HG03520 (cell line): ENCODE data around the gene FOXP4.
"Not testable (repeated sequence)": the region's sequence is repeated elsewhere in the genome, so short reads cannot be mapped to it uniquely, and the experiment has no call there.

Source experiments
- ATAC-seq: cut with Tn5 transposase; IDR thresholded peaks from one replicate; pipeline ENCODE4 v1.9.1; 2021; ENCODE audit warnings: mild to moderate bottlenecking, moderate library complexity; ENCODE audit not compliant: unreplicated experiment

The FOXP4 gene

DNA sequence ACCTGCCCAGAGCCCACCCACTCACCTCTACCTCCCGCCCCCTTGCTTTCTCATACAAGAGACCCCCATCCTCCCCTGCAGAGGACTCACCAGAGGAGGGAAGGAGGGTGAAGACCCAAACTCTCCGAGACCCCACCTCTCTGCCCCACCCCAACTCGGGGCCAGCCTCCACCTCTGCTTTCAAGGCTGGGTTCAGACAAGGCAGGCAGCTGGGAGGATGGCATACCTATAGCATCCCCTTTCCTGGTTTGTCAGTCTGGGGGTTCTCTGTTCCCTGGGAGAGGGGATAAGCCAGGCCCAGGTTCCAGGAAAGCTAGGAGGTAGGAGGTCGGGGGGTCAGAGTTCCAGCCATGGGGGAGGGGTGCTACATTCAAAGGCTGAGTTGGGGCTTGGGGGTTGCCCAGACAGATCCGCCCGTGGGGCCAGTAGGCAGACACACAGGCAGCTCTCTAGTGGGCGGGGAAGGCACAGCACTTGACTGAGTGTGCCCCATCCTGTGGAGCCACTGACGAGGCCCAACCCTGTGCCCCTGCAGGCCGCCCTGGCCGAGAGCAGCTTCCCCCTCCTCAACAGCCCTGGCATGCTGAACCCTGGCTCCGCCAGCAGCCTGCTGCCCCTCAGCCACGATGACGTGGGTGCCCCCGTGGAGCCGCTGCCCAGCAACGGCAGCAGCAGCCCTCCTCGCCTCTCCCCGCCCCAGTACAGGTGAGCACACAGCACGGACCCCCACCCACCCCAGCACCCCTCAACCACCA is 51.2 kb downstream of the FOXP4 start:
- ATAC-seq = no peak

DNA sequence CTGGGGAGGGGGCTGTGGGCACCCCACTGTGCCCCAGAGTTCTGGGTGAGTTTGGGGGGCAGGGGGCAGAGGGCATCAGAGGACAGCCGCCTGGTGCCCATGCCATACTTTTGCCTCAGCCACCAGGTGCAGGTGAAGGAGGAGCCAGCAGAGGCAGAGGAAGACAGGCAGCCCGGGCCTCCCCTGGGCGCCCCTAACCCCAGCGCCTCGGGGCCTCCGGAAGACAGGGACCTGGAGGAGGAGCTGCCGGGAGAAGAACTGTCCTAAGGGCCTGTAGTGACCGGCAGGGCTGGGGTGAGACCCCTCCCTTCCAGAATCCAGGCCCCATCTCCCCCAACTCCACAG is 52.5 kb downstream of the FOXP4 start:
- no peak for ATAC-seq

DNA sequence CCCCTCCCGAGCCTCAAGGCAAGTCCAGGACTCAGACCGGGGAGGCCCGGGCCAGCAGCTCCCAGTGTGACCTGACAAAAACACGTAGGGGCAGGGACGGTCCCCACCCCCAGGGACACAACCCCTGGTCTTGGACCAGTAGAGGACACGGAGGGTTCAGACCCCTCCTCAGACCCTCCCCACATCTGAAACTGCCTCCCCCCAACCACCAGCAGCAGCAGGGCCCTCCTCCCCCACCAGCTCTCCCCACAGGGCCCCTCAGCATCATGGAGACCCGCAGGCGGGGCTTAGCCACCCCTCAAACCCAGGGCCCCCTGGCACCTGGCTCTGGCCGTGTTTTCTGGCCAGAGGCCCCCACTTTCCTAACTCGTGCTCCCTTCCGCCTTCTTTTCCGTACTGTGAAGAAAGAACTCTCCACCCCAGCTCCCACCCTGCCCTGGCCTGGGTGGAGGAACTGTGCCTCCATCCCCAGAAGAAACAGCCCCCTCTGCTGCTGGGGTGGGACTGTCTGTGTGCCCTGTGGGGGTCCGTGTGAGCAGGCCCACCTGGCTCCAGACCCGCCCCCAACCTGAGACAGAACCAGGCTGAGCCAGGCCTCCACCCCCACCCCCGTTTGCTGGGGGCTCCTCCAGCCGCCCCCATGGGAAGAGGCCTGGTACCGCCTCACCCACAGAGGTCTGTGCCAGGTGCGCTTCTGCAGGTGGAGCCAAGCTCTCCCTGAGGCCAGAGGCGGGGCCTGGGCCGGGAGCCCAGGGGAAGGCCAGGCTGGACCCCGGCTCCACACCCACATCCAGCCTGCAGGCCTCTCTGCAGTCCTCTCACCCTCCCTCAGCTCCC is 53.1 kb downstream of the FOXP4 start:
- no peak for ATAC-seq

DNA sequence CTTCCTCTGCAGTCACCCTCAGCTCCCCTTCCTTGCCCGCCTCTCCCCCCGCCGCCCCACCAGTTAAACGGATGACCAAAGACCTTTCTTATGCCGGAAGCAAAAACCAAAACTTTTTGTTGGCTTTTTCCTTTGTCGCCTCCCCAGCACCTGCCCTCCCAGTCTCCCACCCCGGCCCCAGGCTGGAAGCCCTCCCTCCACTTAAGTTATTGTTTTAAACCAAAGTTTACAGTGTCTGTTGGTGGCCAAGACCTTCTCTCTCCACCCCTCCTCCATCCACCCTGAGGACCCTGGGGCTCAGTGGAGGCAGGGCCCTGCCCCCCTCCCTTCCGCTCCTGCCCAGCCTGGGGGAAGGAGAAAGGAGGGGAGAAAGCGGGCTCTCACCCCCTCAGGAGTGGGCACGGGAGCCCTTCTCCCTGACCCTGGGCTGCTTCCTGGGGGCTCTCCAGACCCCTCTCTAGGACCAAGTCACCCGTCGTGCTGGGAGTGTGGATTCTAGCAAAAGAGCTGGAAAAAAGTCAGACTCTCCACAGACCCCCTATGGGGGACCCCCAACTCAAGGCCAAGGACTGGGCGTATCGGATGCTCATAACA is 53.8 kb downstream of the FOXP4 start:
- ATAC-seq = no peak

DNA sequence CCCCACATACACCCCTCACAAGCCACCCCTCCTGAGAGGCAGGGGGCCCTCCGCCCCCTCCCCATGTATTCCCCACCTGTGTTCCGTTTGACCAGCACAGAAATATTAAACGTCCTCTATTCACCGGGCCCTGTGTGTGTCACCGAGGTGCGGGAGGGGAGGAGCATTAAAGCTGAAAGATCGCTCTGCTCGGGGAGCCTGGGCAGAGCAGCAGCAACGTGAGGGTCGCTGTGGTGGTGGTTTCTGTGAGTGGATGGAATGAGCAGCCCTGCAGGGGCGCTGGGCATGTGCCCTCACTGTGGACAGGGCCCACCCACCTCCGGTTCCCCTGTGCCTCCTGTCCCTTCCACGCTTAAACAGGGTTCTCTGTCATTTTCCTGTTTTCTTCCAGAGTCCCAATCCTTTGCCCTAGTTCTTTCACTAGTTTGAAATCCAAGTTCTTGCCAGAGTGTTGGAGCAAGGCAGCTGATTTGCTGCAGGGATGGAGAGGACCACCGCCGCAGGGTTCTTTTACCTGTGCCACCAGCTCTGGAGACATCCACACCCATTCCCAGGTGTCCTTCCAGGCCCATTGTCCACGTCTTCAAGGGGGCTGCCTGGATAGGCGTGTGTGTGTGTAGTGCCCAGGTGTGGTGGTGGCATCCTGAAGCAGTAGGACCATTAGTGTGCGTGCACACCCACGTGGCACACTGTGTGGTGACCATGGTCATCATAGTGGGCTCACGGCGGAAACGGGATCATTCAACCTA is 54.5 kb downstream of the FOXP4 start:
- ATAC-seq = no peak

DNA sequence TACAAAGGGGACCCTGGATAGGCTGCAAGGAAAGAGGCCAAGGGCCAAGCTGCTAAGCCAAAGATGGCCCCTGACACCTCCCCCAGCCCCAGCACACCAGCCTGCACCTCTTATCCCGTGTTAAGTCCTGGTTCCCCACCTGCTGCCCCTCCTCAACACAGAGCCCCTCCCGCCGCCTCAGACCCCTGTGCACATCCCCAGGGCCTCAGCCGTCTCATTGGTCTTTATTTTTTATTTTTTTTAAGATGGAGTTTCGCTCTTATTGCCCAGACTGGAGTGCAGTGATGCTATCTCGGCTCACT is 55.0 kb downstream of the FOXP4 start:
- no peak for ATAC-seq

DNA sequence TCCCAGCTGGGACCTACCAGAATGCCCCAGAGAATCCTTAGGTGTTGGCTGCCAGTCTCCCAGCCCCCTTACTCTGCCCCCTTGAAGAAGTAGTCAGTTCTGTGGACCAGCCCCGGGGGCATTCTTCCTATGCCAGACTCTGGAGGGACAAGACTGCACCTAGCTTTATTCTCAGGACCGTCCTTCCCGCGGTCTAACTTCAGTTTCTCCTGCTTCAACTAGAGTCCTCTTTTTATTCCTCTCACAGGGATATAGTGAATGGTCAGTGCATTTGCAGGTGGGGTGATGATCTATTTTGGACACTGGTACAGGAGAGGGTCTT is 56.2 kb downstream of the FOXP4 start:
- ATAC-seq = no peak

DNA sequence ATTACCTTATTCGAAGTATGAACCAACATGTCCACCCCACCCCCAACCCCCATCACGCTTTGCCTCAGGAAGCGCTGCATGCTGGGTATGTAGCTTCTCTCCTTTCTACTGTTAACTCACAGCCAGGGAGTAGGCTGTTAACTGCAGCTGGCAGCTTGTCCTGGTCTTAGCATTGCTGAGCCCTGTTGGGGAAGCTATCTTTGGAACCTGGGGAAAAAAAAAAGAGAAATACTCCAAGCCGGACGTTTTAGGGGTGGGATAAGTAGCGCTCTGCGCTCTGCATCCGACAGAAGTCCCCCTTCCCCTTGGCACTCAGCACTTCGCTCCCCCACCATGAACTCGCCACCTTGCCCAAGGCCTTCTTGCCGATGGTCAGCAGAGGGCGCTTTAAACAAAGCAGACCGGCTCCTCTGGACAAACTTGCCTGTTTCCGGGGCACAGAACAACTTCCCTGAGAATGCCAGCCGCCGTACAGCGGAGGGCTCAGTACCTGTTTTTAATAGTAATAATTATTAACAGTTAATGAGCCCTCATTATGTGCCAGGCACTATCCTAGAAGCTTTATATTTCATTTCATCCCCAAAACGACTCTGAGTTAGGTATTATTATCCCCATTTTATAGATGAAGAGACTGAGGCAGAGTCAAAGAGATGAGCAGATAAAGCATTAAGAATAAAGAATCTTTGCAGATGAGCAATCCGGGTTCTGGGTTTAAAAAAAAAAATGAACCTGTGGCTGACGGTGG is 56.9 kb downstream of the FOXP4 start:
- no peak for ATAC-seq

DNA sequence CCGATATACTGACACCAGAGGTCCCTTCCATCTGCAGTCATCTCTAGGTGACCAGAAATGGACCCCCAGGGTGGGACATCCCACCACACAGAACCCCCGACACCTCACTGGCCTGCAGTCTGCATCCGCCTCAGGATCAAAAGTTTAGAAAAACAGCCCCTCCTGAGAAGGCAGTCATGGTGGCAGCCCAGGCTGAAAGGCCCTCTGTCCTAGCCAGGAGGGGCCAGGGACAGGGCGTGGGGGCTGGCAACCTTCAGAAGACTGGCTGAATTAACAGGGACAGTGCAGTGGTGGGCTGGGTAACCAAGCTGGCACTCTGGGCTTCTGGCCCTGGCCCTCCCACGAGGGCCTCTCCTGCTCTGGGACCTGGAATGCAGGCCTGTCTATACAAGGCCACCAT is 57.8 kb downstream of the FOXP4 start:
- ATAC-seq = no peak

DNA sequence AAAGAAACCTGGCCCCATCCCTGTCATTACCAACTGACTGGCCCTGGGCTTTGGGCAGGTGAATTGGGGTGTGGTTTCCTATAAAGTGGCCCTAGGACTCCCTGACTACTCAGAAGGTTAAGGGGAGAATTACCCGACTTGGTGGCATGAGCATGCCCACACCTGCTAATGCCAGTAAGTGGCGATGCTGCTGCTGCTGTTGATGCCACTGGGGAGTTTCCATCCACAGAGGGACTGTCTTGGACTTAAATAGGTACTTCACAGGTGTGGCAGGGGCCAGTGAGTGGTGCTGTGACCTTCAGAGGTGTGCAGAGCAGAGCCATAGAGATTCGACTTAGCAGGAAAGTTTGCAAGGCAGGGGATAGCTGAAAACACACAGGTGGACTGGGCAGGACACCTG is 59.5 kb downstream of the FOXP4 start:
- ATAC-seq = no peak

DNA sequence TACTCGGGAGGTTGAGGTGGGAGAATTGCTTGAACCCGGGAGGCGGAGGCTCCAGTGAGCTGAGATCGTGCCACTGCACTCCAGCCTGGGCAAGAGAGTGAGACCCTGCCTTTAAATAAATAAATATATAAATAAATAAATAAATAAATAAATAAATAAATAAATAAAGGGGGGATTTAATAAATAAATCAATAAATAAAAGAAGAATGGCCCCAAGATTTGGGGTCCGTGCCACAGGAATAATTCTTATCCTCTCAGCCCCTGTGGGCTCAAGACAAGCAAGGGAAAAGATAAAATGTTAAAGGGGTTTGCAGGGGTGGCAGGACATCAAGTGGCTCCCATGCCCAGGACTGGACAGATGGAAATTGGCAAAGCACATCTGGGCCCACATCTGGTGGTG is 60.9 kb downstream of the FOXP4 start:
- ATAC-seq = no peak

DNA sequence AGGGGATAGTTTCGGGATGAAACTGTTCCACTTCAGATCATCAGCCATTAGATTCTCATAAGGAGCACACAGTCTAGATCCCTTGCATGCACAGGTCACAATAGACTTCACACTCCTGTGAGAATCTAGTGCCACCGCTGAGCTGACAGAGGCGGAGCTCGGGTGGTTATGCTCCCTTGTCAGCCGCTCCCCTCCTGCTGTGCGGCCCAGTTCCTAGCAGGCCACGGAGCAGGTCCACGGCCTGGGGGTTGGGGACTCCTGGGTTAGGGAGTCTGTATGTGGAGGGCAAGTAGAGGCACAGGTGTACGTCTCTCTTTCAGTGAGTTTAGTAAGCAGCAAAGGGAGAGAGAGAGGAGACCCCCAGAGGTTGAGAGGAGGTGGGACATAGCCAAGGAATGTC is 61.6 kb downstream of the FOXP4 start:
- no peak for ATAC-seq

DNA sequence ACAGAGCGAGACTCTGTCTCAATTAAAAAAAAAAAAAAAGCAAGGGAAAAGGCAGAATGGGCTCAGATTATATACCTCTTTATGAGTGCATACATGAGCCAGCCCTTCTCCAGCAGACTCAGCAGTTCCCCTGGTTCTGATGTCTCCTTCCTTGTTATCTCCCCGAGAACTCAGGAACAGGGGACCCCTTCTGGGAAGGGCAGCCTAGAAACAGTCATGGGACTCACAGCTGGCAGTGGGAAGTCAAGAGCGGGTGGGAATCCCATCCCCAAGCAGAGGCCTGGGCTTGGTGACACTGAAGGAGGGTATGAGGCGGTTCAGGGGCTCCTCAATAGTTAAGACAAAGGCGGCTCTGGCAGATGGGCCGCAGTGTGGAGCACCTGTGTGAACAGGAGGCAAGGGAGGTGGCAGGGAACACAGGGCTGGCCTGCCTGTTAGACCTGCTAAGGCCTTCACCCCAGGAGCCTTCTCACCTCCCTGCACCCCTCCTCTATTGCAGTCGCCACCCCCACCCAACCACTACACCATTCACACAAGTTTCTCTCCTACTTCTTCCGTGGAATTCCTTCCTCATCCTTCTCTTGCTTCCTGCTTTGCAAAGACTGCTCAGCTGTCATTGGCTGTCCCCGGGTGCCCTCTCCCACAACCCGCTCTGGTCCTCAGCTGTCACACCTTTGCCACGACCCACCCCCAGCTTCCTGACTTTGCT is 62.4 kb downstream of the FOXP4 start:
- no peak for ATAC-seq

DNA sequence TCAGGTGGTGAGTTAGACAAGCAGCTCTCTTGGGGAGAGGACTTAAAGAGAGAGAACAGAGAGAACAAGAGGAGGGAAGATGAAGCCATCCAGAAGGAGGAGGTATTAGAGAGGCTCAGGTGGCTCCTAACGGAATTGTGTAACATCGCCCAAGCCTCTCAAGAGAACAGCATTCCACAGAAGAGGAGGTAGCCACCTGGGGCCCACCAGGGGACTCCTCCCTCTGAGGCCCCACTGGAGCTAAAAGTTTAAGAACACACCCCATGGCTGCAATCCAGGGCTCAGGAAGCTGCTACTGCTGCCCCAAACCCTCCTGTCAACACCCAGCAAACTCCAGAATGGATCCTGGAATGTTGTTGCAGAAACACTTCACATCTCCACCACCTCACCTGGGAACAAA is 68.5 kb downstream of the FOXP4 start:
- ATAC-seq = no peak

DNA sequence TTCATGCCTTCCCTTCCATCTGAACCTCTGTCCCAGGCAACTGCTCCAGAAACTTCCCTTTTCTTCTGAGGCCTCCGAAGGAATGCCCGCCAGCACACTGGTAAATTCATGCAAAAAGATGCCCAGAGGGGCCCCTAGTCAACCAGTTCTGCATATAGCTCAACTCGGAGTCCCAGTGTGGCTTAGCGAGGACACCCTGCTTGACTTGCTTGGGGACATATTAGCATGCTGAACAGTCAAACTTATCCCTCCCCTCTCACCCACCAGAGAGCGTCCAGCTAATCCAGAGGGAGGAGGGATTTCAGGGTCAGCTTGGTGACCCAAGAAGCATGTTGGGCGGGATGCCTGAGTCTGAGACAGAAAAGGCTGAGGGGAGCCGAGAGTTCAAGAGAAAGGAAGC is 69.1 kb downstream of the FOXP4 start:
- ATAC-seq = no peak

DNA sequence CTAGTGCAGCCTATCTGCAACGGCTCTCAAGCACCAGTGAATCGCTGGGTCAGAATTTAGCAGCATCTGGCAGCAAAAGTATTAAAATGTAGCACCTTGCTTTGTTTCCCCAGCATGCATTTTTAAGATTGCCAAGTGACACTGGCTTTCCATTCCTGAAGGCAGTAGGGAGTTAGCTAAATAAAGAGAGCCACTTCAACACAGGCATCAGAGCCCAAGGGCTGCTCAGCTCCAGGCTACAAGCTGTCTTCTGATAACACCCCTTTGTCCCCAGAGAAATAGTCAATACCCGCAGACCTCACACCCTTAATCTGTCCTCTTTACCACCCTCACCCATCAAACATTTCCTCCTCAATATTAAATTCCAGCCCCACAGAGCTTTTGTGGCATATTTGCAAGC is 72.4 kb downstream of the FOXP4 start:
- ATAC-seq = no peak

DNA sequence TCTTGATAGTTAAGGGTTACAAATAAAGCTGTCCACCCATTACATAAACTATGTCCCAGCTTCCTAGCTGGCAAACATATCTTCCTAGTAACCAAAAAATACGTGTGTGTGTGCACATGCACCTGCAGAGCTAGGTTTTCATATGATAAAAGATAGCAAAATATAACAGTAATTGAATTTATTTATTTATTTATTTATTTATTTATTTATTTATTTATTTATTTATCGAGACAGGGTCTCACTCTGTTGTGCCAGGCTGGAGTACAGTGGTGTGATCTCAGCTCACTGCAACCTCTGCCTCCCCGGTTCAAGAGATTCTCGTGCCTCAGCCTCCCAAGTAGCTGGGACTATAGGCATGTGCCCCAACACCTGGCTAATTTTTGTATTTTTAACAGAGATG is 73.0 kb downstream of the FOXP4 start:
- not testable (repeated sequence) for ATAC-seq

DNA sequence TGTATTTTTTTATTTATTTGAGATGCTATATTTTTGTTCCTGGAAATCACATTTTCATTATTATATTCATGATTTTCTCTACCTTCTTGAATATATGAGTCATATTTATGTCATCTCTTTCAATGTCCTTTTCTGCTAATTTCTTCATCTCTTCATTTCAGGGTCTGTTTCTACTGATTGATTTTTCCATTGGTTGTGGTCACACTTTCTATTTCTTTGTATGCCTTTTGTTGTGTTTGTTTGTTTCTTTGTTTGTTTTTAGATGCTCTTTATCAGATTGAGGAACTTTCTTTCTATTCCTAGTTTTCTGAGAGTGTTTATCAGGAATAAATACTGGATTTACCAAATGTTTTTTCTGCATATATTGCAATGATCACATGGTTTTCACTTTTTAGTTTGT is 75.2 kb downstream of the FOXP4 start:
- ATAC-seq = no peak

DNA sequence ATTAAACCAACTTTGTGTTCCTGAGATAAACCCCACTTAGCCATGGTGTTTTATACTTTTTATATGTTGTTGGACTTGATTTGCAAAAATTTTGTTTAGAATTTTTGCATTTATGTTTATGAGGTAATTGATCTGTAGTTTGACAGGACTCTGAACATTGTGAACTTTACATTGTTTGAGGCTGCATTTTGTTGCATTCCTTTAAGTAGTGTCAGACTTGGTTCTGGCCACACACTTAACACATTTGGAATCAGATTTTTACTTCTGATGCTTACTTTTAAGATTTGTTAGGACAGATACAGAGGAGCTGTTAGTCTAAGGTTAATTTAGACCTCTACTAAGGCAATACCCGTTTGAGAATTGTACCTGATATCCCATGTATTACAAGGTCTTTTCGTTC is 75.6 kb downstream of the FOXP4 start:
- no peak for ATAC-seq

DNA sequence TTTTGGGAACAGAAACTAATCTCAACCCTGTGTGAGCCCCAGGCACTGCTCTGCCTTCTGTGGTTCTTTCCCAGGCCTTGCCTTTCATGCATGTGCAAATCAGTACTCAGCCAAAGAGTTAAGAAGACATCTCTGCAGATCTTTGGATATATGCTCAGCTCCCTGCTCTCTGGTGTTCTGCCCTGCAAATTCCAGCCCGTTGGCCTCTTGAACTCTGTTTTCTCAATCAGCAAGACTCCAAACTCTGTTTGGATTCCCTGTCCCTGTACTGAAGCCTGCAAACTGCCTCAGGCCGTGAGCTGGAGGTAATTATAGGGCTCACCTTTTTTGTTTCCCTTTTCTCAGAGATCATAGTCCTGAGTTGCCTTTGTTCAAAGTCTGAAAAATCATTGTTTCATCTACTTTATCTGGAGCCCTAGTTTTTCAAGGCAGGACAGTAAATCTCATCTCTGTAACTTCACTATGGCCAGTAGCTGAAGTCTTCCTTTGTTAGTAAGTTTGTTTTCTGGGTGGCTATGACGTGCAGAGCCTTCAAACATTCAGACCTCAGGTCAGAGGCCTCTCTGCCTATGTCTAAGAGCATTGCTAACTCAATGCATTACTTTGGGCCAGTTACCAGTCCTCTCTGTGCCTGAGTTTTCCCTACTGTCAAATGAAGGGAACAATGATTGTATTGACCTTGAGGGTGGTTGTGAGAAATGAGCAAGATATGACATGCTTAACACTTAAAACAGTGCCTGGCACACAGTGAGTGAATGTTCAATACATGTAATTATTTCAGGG is 76.2 kb downstream of the FOXP4 start:
- no peak for ATAC-seq
